Measurements from ENCODE around the gene RBMS2. TPM values are rescaled to one million over a fixed set of nuclear protein-coding genes. Genes with fewer than 3 reads are reported as not detected.

The RBMS2 gene
- total RNA-seq, 1 experiment from 2014 or later: 18.2 TPM

DNA sequence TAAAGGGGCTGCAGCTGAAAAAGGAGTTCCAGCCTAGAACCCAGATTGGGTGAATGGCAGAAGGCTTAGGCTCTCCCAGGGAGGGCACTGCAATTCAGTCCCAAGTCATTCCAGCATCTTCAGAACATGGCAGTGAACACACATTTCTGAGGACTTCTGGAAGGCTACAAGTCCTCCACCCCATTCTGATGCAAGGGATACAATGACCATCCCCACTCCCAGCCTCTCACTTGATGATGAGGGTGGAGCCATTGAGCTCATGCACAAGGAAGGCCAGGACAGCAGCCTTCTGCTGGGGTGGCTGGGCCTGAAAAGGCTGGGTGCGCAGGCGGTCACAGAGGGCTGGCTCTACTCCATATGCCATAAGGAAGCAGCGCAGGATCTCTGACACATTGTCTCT, 82.7 kb downstream of the RBMS2 start:
- in situ Hi-C loops (cut with HindIII; ENCODE audit: low pct_unique_long_range_greater_than_20kb, low sequenced_read_pairs): no loop called here
- POLR2A ChIA-PET: interaction anchor here (0.6 kb wide), 1 partner anchor 81 kb away, joined by 7 read pairs; no protein-coding TSS in a partner anchor

DNA sequence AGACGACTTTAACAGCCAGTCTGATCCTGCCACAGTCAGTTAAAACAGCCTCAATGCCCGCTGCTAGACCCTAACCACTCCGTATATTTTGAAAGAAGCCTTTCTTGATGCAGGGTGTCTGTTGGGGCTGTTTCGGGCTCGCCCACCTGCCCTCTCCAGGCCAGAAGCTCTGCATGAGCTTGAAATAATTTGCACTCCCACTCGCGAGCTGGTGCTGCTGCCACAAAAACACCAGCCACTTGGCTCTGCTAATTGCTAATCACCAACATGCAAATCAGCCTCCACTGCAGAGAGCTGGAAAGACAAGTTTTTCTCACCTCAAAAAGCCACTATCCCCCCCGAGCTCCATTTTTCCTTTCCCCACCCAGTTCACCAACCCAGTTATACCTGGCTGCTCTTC, 93.0 kb downstream of the RBMS2 start:
- POLR2A ChIA-PET: interaction anchor here (0.7 kb wide), 1 partner anchor 96 kb away, joined by 11 read pairs; no protein-coding TSS in a partner anchor
- ATAC-seq (no peak), DNase-seq (ENCODE audit: low read depth, low spot score) (no peak)
- Histone ChIP-seq H3K9me3 (ENCODE audit: control insufficient read depth, insufficient read depth, low read depth, low read length) (no peaks in the 10 kb centered on the region), H3K4me3 (ENCODE audit: low read depth in 2 of 2, low read length in 2 of 2) (no peak overlapping the region), H3K27me3 (ENCODE audit: control insufficient read depth, insufficient read depth, low read length) (no peaks in the 10 kb centered on the region), H3K36me3 (ENCODE audit: control insufficient read depth, insufficient read depth, low read length) (peaks cover 61% of the 10 kb centered on the region), H3K4me1 (ENCODE audit: control insufficient read depth, insufficient read depth, low read length) (no peaks in the 10 kb centered on the region), H3K27ac (ENCODE audit: low read length) (no peak overlapping the region)
- in situ Hi-C loops (cut with HindIII; ENCODE audit: low pct_unique_long_range_greater_than_20kb, low sequenced_read_pairs) (no loop called here), intact Hi-C loops (cut with micrococcal nuclease; ENCODE audit: unreplicated experiment) (no loop called here)
- CTCF ChIA-PET: interaction anchor here (0.5 kb wide), 1 partner anchor 116 kb away, joined by 8 read pairs; no protein-coding TSS in a partner anchor
- no TSS peak for BruUV-seq (replicated peaks)
- no peak for TF ChIP-seq TCF7L2 (IDR thresholded peaks at IDR 0.05; ENCODE audit: low read depth, low read length)
- TF ChIP-seq POLR2AphosphoS5 (IDR thresholded peaks at IDR 0.05; ENCODE audit: low read depth, low read length): no peak
- TF ChIP-seq SIN3A (IDR thresholded peaks at IDR 0.05; ENCODE audit: borderline replicate concordance, insufficient read depth, low read depth, low read length): no peak
- TF ChIP-seq, protein P1, sequence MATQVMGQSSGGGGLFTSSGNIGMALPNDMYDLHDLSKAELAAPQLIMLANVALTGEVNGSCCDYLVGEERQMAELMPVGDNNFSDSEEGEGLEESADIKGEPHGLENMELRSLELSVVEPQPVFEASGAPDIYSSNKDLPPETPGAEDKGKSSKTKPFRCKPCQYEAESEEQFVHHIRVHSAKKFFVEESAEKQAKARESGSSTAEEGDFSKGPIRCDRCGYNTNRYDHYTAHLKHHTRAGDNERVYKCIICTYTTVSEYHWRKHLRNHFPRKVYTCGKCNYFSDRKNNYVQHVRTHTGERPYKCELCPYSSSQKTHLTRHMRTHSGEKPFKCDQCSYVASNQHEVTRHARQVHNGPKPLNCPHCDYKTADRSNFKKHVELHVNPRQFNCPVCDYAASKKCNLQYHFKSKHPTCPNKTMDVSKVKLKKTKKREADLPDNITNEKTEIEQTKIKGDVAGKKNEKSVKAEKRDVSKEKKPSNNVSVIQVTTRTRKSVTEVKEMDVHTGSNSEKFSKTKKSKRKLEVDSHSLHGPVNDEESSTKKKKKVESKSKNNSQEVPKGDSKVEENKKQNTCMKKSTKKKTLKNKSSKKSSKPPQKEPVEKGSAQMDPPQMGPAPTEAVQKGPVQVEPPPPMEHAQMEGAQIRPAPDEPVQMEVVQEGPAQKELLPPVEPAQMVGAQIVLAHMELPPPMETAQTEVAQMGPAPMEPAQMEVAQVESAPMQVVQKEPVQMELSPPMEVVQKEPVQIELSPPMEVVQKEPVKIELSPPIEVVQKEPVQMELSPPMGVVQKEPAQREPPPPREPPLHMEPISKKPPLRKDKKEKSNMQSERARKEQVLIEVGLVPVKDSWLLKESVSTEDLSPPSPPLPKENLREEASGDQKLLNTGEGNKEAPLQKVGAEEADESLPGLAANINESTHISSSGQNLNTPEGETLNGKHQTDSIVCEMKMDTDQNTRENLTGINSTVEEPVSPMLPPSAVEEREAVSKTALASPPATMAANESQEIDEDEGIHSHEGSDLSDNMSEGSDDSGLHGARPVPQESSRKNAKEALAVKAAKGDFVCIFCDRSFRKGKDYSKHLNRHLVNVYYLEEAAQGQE (IDR thresholded peaks at IDR 0.05; ENCODE audit: insufficient read depth in 1 of 2, low read depth in 2 of 2, low read length in 1 of 2): no peak
- TF ChIP-seq, protein P2, sequence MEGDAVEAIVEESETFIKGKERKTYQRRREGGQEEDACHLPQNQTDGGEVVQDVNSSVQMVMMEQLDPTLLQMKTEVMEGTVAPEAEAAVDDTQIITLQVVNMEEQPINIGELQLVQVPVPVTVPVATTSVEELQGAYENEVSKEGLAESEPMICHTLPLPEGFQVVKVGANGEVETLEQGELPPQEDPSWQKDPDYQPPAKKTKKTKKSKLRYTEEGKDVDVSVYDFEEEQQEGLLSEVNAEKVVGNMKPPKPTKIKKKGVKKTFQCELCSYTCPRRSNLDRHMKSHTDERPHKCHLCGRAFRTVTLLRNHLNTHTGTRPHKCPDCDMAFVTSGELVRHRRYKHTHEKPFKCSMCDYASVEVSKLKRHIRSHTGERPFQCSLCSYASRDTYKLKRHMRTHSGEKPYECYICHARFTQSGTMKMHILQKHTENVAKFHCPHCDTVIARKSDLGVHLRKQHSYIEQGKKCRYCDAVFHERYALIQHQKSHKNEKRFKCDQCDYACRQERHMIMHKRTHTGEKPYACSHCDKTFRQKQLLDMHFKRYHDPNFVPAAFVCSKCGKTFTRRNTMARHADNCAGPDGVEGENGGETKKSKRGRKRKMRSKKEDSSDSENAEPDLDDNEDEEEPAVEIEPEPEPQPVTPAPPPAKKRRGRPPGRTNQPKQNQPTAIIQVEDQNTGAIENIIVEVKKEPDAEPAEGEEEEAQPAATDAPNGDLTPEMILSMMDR (IDR thresholded peaks at IDR 0.05): no peak

More for the DNA sequence above, 82.7 kb downstream of the RBMS2 start:
- TF ChIP-seq POLR2AphosphoS5 (IDR thresholded peaks at IDR 0.05; ENCODE audit: low read depth, low read length) (no peak), TCF7L2 (IDR thresholded peaks at IDR 0.05; ENCODE audit: low read depth, low read length) (no peak), SIN3A (IDR thresholded peaks at IDR 0.05; ENCODE audit: borderline replicate concordance, insufficient read depth, low read depth, low read length) (no peak)
- TF ChIP-seq, protein P2 (IDR thresholded peaks at IDR 0.05): no peak
- TF ChIP-seq, protein P1 (IDR thresholded peaks at IDR 0.05; ENCODE audit: insufficient read depth in 1 of 2, low read depth in 2 of 2, low read length in 1 of 2): no peak
- no TSS peak for BruUV-seq (replicated peaks)
- Histone ChIP-seq H3K27ac (ENCODE audit: low read length) (no peak overlapping the region), H3K4me1 (ENCODE audit: control insufficient read depth, insufficient read depth, low read length) (no peaks in the 10 kb centered on the region), H3K4me3 (ENCODE audit: low read depth in 2 of 2, low read length in 2 of 2) (no peak overlapping the region), H3K9me3 (ENCODE audit: control insufficient read depth, insufficient read depth, low read depth, low read length) (no peaks in the 10 kb centered on the region), H3K36me3 (ENCODE audit: control insufficient read depth, insufficient read depth, low read length) (peaks cover 49% of the 10 kb centered on the region), H3K27me3 (ENCODE audit: control insufficient read depth, insufficient read depth, low read length) (no peaks in the 10 kb centered on the region)
- CTCF ChIA-PET: no interaction called here
- no peak for DNase-seq (ENCODE audit: low read depth, low spot score)
- ATAC-seq: no peak
- intact Hi-C loops (cut with micrococcal nuclease; ENCODE audit: unreplicated experiment): no loop called here

Data from Panc1 (cell line).